Measurements from ENCODE around the gene MRPL10.

Gene MRPL10

GRCh38 chr17:47866941-47867340 is 35.6 kb upstream of the MRPL10 start:
- no peak for TF ChIP-seq CSDC2 (CRISPR knock-in tag; IDR thresholded peaks at IDR 0.05)
- TF ChIP-seq, protein P1, sequence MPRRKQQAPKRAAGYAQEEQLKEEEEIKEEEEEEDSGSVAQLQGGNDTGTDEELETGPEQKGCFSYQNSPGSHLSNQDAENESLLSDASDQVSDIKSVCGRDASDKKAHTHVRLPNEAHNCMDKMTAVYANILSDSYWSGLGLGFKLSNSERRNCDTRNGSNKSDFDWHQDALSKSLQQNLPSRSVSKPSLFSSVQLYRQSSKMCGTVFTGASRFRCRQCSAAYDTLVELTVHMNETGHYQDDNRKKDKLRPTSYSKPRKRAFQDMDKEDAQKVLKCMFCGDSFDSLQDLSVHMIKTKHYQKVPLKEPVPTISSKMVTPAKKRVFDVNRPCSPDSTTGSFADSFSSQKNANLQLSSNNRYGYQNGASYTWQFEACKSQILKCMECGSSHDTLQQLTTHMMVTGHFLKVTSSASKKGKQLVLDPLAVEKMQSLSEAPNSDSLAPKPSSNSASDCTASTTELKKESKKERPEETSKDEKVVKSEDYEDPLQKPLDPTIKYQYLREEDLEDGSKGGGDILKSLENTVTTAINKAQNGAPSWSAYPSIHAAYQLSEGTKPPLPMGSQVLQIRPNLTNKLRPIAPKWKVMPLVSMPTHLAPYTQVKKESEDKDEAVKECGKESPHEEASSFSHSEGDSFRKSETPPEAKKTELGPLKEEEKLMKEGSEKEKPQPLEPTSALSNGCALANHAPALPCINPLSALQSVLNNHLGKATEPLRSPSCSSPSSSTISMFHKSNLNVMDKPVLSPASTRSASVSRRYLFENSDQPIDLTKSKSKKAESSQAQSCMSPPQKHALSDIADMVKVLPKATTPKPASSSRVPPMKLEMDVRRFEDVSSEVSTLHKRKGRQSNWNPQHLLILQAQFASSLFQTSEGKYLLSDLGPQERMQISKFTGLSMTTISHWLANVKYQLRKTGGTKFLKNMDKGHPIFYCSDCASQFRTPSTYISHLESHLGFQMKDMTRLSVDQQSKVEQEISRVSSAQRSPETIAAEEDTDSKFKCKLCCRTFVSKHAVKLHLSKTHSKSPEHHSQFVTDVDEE (CRISPR knock-in tag; IDR thresholded peaks at IDR 0.05), result no peak
- no peak for ATAC-seq

DNA sequence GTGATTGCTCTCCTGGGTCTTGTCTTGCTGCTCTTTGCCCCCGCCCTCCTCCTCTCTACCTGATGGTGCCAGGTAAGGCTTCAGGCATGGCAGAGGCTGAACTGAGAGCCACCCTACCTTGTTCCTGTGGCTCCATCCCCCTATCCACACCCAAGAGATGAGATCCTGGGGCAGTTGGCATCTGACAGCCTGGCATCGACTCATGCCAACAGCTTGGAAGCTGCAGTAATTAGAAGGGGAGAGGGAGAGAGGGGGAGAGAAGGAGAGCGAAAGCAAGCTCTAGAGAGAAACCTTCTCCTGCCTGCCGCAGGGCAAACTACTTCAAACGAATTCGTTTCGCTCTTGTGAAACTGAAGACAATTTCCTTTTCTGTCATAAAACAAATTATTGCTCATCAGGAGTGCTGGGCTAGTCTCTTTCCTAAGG is 33.5 kb upstream of the MRPL10 start:
- TF ChIP-seq PATZ1 (CRISPR knock-in tag; IDR thresholded peaks at IDR 0.05; ENCODE audit: borderline replicate concordance) (no peak), GLIS3 (CRISPR knock-in tag; IDR thresholded peaks at IDR 0.05) (no peak), CSDC2 (CRISPR knock-in tag; IDR thresholded peaks at IDR 0.05) (no peak), ZNF8 (CRISPR knock-in tag; IDR thresholded peaks at IDR 0.05) (no peak)
- ATAC-seq, result no peak

- no peak for TF ChIP-seq SNAI2 (CRISPR knock-in tag; IDR thresholded peaks at IDR 0.05)
- no peak for TF ChIP-seq ZNF565 (CRISPR knock-in tag; conservative IDR thresholded peaks at IDR 0.05; ENCODE audit: low read depth)
- TF ChIP-seq CSDC2 (CRISPR knock-in tag; IDR thresholded peaks at IDR 0.05), result no peak
- TF ChIP-seq, protein P1 (CRISPR knock-in tag; IDR thresholded peaks at IDR 0.05), result no peak
- no peak for TF ChIP-seq ZFP30 (CRISPR knock-in tag; IDR thresholded peaks at IDR 0.05)
- no peak for TF ChIP-seq TCF4 (CRISPR knock-in tag; IDR thresholded peaks at IDR 0.05; ENCODE audit: borderline replicate concordance)
- ATAC-seq, result peak; percentile 61
Measured at GRCh38 chr17:47862621-47863440, 31.5 kb upstream of the MRPL10 start.

- ATAC-seq, result no peak
- TF ChIP-seq, protein P1 (CRISPR knock-in tag; IDR thresholded peaks at IDR 0.05), result no peak
- no peak for TF ChIP-seq SNAI2 (CRISPR knock-in tag; IDR thresholded peaks at IDR 0.05)
- TF ChIP-seq PPARA (CRISPR knock-in tag; IDR thresholded peaks at IDR 0.05; ENCODE audit: borderline replicate concordance), result no peak
- no peak for TF ChIP-seq ZFP30 (CRISPR knock-in tag; IDR thresholded peaks at IDR 0.05)
- TF ChIP-seq GLIS3 (CRISPR knock-in tag; IDR thresholded peaks at IDR 0.05), result no peak
- TF ChIP-seq, protein P2, sequence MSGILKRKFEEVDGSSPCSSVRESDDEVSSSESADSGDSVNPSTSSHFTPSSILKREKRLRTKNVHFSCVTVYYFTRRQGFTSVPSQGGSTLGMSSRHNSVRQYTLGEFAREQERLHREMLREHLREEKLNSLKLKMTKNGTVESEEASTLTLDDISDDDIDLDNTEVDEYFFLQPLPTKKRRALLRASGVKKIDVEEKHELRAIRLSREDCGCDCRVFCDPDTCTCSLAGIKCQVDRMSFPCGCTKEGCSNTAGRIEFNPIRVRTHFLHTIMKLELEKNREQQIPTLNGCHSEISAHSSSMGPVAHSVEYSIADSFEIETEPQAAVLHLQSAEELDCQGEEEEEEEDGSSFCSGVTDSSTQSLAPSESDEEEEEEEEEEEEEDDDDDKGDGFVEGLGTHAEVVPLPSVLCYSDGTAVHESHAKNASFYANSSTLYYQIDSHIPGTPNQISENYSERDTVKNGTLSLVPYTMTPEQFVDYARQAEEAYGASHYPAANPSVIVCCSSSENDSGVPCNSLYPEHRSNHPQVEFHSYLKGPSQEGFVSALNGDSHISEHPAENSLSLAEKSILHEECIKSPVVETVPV (CRISPR knock-in tag; IDR thresholded peaks at IDR 0.05), result no peak
- TF ChIP-seq TCF4 (CRISPR knock-in tag; IDR thresholded peaks at IDR 0.05; ENCODE audit: borderline replicate concordance), result no peak
- TF ChIP-seq ZNF565 (CRISPR knock-in tag; conservative IDR thresholded peaks at IDR 0.05; ENCODE audit: low read depth), result no peak
- no peak for TF ChIP-seq PATZ1 (CRISPR knock-in tag; IDR thresholded peaks at IDR 0.05; ENCODE audit: borderline replicate concordance)
- TF ChIP-seq ESRRG (CRISPR knock-in tag; IDR thresholded peaks at IDR 0.05), result no peak
- TF ChIP-seq, protein P3, sequence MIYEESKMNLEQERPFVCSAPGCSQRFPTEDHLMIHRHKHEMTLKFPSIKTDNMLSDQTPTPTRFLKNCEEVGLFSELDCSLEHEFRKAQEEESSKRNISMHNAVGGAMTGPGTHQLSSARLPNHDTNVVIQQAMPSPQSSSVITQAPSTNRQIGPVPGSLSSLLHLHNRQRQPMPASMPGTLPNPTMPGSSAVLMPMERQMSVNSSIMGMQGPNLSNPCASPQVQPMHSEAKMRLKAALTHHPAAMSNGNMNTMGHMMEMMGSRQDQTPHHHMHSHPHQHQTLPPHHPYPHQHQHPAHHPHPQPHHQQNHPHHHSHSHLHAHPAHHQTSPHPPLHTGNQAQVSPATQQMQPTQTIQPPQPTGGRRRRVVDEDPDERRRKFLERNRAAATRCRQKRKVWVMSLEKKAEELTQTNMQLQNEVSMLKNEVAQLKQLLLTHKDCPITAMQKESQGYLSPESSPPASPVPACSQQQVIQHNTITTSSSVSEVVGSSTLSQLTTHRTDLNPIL (CRISPR knock-in tag; IDR thresholded peaks at IDR 0.05; ENCODE audit: low read depth), result no peak
Measured at GRCh38 chr17:47860386-47860785, 29.0 kb upstream of the MRPL10 start.
